ENCODE results near the gene TMED5.

GRCh38 chr1:93196591-93196990, 16.4 kb upstream of the TMED5 start:
- TF ChIP-seq POLR2AphosphoS5 (IDR thresholded peaks at IDR 0.05; ENCODE audit: borderline replicate concordance, low read depth, low read length), result no peak
- no peak for TF ChIP-seq EZH2 (IDR thresholded peaks at IDR 0.05)

Data from SK-N-MC (cell line).